Smooth muscle cell of the brain vasculature (primary cell): Measurements from ENCODE around the gene POLR3GL.
"Not testable (repeated sequence)": the region's sequence is repeated elsewhere in the genome, so short reads cannot be mapped to it uniquely, and the experiment has no call there.

Source experiments
- DNase-seq: peaks from one replicate; pipeline ENCODE4 v3.0.0-alpha.2; 2012; ENCODE audit warnings: low read depth, low spot score

The POLR3GL gene

DNA sequence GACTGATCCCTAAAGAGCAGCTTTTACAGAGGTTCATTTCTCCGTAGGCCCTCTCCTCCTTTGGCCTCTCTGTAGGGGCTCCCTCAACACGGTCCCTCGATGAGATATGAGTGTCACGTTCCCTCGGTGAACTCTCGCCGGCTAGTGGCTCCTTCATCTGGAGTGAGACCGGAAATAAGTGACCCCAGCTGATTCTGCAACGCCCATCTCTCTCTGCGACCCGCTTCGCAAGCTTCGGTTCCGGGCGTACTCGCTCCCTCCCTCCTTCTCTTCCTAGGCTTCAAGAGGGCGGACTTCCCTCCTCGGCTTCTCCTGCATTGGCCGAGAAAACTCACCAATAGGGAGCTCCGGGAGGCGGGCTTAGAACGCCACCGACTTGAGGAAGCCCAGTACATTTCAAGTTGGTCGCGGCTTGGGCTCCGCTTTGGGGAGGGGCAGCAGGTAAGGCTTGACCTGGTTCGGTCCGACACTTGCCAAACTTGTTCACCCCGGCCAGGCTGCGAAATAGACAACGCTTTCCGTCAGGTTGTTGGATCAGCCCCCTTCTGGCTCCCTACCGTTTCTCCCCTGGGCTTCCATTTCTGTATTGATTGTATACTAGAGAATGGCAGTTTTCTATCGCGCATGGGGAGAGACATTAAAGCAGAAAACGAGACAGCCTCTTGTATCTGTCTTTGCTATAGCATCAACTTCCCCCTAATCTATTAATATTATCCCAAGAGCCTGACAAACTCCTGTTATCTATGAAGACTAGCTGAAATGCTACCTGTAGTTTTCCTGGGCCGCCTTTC, at the start of gene POLR3GL, which contains the start of gene ANKRD34A:
TSS of gene POLR3GL (plus strand) at position 363 of the 791 bp plus-strand sequence. CDS start 10,176 bp downstream, outside the sequence.
TSS of gene ANKRD34A (minus strand) at position 248 of the 791 bp plus-strand sequence. CDS start 2,816 bp downstream, outside the sequence.
- DNase-seq = peak; percentile 94

DNA sequence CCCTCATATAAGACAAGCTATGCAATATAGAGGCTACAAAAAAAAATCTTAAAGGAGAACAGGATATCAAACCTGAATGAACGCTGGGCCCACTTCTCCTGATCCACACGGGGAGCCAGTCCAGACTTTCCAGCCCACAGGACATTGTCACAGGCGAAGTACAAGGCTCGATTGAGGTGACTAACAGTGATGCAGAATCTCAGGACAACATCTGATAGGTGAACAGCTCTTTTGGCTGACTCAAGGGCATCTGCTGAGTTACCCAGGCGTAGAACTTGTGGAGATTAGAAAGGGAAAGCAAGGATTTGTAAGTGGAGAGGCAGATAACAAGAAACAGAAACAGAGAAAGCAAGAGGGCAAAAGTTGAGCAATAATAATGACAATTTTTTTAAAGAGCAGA, 47.7 kb upstream of the POLR3GL start:
- no peak for DNase-seq

- no peak for DNase-seq
These were observed 46.9 kb upstream of the POLR3GL start for GRCh38 chr1:145917595-145917994.

DNA sequence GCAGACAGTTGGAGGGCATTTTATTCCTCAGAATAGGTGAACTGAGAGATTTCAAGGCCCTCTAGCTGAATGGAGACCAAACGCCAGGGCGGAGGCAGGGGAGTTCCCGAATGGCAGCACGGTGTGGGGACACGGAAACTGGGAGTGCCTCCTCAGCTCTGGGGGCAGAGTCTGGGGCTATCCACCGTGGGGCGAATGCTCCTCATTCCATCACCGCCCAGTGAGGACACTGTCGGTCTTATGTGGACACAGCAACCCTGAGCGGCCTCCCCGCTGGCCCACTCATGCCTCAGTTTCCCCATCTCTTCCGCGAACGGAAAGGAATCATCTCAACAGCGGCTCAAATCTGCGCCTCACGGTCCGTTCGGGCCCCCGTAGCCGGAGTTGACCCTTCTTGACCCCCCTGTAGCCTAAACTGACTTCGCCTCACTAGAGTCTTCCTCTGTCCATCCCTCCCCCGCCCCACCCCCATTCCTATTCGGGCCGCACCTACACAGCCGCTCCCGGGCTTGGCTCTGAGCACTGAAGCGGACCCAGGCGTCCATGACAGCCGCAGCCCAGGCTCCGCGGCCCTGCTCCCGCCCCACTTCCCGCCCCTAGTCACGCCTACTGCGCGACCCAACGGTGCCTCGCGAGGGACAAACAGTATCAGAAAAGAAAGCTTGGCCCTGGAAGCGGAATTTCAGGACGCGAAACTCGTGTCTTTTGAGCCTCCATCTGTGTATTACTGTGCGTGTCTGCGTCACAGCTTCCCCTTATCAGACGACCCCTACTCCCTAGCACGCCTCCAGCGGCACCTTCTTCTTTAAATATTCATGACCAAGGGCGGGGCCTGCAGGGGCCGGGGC, 46.1 kb upstream of the POLR3GL start, which contains the start of gene PEX11B:
TSS of gene PEX11B (minus strand) at position 574 of the 848 bp plus-strand sequence. CDS start at position 545, 29 bp downstream.
- DNase-seq = peak; percentile 88

DNA sequence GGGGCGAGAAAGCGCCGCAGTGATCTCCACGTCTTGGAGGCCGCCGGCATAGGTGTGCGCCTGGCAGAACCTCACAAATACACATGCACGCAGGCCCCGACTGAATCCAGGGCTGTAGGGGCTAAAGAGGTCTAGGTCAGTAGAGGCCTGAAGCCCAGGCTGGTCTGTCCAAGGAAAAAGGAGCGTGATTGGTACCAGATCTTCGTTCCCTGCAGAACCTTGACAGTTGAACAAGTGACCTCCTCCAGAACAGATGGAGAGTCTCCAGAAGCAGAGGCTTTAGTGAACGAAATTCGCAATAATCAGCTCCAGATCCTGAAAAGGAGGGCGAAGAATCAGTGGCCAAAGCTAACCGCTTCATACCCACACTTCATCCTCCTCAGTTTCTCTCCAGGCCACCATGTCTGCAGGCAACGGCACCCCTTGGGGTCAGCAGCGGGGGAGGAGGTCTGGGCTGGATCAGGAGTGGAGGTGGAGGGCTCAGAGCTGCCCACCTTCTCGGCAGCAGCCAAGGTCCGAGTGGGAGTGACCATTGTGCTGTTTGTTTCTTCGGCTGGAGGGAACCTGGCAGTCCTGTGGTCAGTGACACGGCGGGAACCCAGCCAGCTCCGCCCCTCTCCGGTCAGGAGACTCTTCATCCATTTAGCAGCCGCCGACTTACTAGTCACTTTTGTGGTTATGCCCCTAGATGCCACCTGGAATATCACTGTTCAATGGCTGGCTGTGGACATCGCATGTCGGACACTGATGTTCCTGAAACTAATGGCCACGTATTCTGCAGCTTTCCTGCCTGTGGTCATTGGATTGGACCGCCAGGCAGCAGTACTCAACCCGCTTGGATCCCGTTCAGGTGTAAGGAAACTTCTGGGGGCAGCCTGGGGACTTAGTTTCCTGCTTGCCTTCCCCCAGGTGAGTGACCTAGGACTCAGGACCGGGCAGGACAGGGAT, 45.2 kb upstream of the POLR3GL start:
- DNase-seq = no peak

- DNase-seq = not testable (repeated sequence)
These were observed 44.2 kb upstream of the POLR3GL start for GRCh38 chr1:145920297-145920696.

DNA sequence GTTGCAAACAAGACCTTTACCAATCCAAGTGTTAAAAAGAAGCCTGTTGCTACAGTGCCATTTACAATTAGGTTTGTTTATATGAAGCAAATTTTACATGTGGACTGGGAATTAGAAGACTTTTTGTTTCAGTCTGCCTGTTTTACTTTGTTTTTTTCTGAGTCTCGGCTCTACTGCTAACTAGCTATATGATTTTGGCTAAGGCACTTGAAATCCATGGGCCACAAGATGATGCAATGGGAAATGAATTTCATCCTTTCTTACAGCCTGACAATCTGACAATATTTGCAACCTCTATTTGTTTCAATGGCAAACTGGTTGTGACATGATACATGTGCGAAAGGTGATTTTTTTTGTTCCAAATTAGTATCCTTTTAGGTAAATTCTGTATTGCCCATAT, 42.2 kb upstream of the POLR3GL start:
- DNase-seq = no peak

DNA sequence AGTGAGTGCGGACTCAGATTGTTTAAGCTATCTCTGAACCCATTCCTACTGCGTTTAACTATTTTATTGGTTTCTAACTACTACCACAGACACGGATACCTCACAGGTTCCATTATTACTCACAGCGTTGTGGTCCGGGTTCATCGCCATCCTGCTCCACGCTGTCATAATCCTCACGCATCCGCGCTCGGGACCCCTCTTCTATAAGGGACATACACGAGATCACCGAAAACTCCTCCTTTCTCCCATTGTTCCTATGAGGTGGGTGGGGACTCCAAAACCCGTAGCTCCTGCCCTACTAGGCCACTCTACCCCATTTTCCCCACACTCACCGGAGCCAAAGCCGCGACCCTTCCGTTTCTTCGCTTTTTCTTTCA, 37.8 kb upstream of the POLR3GL start:
- DNase-seq = no peak

GRCh38 chr1:145927063-145927886, 37.2 kb upstream of the POLR3GL start, which contains the start of gene RBM8A:
RBM8A (minus strand) TSS chr1:145927484; CDS start chr1:145927426, 58 bp downstream.
- peak; percentile 99 for DNase-seq

DNA sequence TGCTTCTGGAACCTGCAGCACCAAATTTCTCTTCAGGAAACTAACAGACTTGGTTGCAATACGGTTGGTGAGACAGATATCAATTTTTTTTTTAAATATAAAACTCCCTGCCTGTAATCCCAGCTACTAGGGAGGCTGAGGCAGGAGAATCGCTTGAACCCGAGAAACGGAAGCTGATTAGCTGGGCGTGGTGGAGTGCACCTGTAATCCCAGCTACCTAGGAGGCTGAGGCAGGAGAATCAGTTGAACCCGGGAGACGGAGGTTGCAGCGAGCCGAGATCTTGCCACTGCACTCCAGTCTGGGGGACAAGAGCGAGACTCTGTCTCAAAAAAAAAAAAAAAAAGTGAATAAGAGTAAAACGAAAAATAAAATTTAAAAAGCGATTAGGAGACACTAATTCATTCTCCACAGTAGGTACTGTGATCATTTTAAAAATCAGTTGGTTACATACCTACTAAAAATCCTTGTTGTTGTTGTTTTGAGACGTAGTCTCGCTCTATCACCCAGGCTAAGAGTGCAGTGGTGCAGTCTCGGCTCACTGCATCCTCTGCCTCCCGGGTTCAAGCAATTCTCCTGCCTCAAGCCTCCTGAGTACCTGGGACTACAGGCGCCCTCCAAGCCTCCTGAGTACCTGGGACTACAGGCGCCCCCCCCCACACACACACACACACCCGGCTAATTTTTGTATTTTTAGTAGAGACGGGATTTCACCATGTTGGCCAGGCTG, 36.4 kb upstream of the POLR3GL start:
- DNase-seq = no peak

GRCh38 chr1:145932522-145933009, 31.9 kb upstream of the POLR3GL start:
- not testable (repeated sequence) for DNase-seq

DNA sequence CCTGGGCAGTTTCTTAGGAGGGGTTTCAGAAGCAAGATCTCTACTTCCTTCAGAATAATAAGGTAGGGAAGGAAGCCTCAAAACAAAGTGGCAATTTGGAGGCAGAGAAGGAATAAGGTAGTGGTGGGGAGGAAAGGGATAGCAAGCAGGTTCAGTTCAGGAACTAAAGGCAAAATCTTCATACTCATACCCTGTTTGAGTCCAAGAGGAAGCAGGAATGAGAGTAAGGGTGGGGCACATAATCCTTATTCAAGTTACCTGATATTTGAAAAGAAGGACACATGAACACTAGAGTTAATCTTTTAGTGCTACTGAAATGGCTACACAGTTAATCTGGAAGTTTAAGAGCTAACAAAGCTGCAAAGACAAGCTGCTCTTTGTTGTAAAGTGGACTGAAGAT, 28.8 kb upstream of the POLR3GL start:
- no peak for DNase-seq

DNA sequence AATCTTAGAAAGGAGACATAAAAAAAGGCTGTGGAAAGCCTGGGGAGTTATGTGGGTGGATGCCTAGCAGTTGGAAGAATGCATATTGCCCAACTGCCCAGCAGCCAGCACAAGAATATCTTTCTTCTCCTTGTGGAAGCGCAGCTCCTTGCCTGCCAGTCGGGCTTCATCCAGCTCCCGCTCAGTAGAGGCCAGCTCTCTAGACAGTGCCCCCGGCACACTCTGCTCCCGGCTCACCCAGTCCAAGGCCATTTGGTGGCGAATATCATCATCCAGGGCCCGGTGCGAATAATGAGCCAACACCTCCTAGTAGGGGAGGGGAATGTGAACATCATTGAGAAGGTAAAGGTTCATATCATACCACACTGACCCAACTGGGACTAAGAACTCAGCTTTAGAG, 28.2 kb upstream of the POLR3GL start:
- DNase-seq = no peak

- DNase-seq = no peak
These were observed 27.1 kb upstream of the POLR3GL start for GRCh38 chr1:145937436-145937835.

GRCh38 chr1:145942405-145942804, 22.1 kb upstream of the POLR3GL start:
- no peak for DNase-seq

DNA sequence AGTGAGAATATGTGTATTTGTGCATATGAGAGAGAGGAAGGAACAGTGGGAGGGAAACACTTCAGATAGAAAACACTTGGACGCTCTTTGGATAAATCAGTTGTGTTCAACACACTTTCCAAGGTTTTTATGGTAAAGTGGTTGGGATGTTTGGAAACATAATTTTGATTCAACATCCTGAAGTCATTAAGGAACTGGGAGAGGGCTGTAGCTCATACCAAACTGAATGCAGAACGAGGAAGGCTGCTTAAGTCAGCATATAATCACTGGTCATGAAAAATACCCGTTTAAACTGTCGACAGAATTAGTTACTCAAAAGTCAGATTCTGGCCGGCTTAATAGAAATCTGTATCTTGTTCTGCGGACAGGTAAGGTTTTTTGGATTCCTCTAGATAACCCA, 21.6 kb upstream of the POLR3GL start:
- no peak for DNase-seq

GRCh38 chr1:145944532-145944931, 20.0 kb upstream of the POLR3GL start:
- DNase-seq = no peak

DNA sequence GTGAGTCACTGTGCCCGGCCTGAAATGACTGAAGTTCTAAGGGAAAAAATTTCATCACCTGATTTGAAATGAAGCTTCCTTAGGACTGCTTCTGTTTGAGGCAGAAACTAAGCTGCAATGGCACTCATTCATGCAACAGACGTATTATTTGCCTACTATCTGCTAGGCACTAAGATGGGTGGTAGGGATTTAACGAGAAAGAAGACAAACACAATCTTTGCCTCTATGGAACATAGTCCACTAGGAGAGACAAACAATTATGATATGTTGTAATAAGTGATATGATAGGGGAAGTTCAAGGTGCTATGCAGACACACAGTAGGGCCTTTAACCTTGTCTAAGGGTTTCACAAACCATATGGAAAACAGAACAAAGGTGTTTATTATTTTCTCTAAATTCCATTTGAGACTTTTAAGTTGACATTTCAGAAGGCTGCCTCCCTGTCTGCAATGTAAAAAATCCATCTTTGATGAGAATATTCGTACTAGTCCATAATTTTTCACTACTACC, 18.0 kb upstream of the POLR3GL start:
- no peak for DNase-seq

DNA sequence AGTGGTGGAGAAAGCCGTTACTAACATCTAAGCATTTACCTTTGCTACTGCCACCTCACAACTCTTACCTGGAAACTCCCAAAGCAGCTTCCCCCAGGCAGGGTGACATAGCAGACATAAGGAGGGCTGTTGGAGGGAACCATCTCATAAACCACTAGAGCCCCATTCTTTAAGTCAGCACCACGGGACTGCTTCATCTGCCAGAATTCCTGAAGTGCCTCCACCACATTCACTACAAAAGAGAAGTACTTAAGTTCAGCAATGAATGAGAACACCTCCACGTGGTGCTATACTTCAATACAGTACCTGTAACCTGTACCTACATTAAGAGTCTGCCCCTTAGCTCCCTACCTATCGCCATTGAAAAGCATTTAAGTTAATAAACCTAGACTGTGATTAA, 16.9 kb upstream of the POLR3GL start:
- DNase-seq = no peak
